WERI-Rb-1 (cell line): ENCODE measurements around the gene PFDN6.

Experiments used
- DNase-seq: peaks from one replicate; pipeline ENCODE4 v3.0.0-alpha.2; 2020
- H3K27ac ChIP-seq: fragments of 250-450 bp; sonication (Bioruptor Pico); 2 replicates; pipeline ENCODE4 v1.5.1; 2020; ENCODE audit warnings: mild to moderate bottlenecking, moderate library complexity
- H3K27me3 ChIP-seq: fragments of 250-450 bp; sonication (Bioruptor Pico); 2 replicates; pipeline ENCODE4 v1.5.1; 2021; ENCODE audit warnings: mild to moderate bottlenecking, low read depth, moderate library complexity; ENCODE audit not compliant: insufficient read depth, severe bottlenecking
- H3K36me3 ChIP-seq: fragments of 250-450 bp; sonication (Bioruptor Pico); 2 replicates; pipeline ENCODE4 v1.5.1; 2020; ENCODE audit warnings: mild to moderate bottlenecking, moderate library complexity
- H3K4me3 ChIP-seq: 2 replicates; pipeline ENCODE4 v1.5.1; 2011; ENCODE audit warnings: low read depth, mild to moderate bottlenecking, control low read depth, low read length
- H3K9me3 ChIP-seq: fragments of 250-450 bp; sonication (Bioruptor Pico); 2 replicates; pipeline ENCODE4 v1.5.1; 2021; ENCODE audit warnings: mild to moderate bottlenecking, moderate library complexity; ENCODE audit not compliant: severe bottlenecking
- CTCF ChIP-seq: IDR thresholded peaks from 2 replicates; pipeline ENCODE4 v1.5.1; 2011; ENCODE audit warnings: low read depth, mild to moderate bottlenecking, control low read depth, inconsistent platforms, low read length

Gene PFDN6

GRCh38 chr6:33301877-33302276 lies 12.5 kb downstream of the PFDN6 start:
- H3K4me3 ChIP-seq, result no peak overlapping the region
- H3K36me3 ChIP-seq, result no peaks in the 10 kb centered on the region; the same call in 1 of the 2 replicates
- H3K9me3 ChIP-seq, result no peaks in the 10 kb centered on the region
- H3K27ac ChIP-seq, result no peak overlapping the region
- H3K27me3 ChIP-seq, result no peaks in the 10 kb centered on the region
- no peak for DNase-seq
- no peak for TF ChIP-seq CTCF

- H3K9me3 ChIP-seq, result no peaks in the 10 kb centered on the region
- H3K36me3 ChIP-seq, result no peaks in the 10 kb centered on the region
- no peak overlapping the region for H3K4me3 ChIP-seq
- no peak for TF ChIP-seq CTCF
- H3K27me3 ChIP-seq, result no peaks in the 10 kb centered on the region
- DNase-seq, result no peak
- H3K27ac ChIP-seq, result no peak overlapping the region
Observed at GRCh38 chr6:33304216-33304615, 14.8 kb downstream of the PFDN6 start.

- DNase-seq, result no peak
- H3K27me3 ChIP-seq, result no peaks in the 10 kb centered on the region
- H3K36me3 ChIP-seq, result no peaks in the 10 kb centered on the region
- no peak for TF ChIP-seq CTCF
- H3K27ac ChIP-seq, result no peak overlapping the region
- no peaks in the 10 kb centered on the region for H3K9me3 ChIP-seq
- H3K4me3 ChIP-seq, result no peak overlapping the region
Observed at GRCh38 chr6:33305052-33305451, 15.7 kb downstream of the PFDN6 start.

- TF ChIP-seq CTCF, result no peak
- no peak for DNase-seq
- no peaks in the 10 kb centered on the region for H3K9me3 ChIP-seq
- H3K4me3 ChIP-seq, result no peak overlapping the region
- H3K27ac ChIP-seq, result no peak overlapping the region
- no peaks in the 10 kb centered on the region for H3K36me3 ChIP-seq
- H3K27me3 ChIP-seq, result no peaks in the 10 kb centered on the region
Observed at GRCh38 chr6:33306356-33306755, 17.0 kb downstream of the PFDN6 start.

GRCh38 chr6:33312361-33313104 lies 23.1 kb downstream of the PFDN6 start:
- peak overlapping the region; percentile 56 for H3K4me3 ChIP-seq
- peak; percentile 89 for DNase-seq

More at GRCh38 chr6:33312361-33313104, 23.1 kb downstream of the PFDN6 start:
- Histone ChIP-seq H3K36me3 (peaks cover 7% of the 10 kb centered on the region; the same call in 1 of the 2 replicates), H3K27me3 (no peaks in the 10 kb centered on the region), H3K9me3 (no peaks in the 10 kb centered on the region), H3K27ac (no peak overlapping the region)
- TF ChIP-seq CTCF, result peak; percentile 32; the same call in 1 of the 2 replicates
